ENCODE measurements around the gene BLMH. TPM values are rescaled to one million over a fixed set of nuclear protein-coding genes. Genes with fewer than 3 reads are reported as not detected.

The BLMH gene
- total RNA-seq, 2 donors from 2014 or later: 38.3 to 54.7 TPM

- H3K27ac Mint-ChIP-seq: no peak overlapping the region
- H3K9me3 Mint-ChIP-seq: no peaks in the 10 kb centered on the region
- no peak for DNase-seq (ENCODE audit: low spot score in 2 of 2)
Measured at GRCh38 chr17:30225919-30226553, 65.7 kb downstream of the BLMH start.

GRCh38 chr17:30225112-30225511 lies 66.6 kb downstream of the BLMH start:
- ATAC-seq (no peak), DNase-seq (ENCODE audit: low spot score in 2 of 2) (no peak)
- Mint-ChIP-seq H3K36me3 (no peaks in the 10 kb centered on the region), H3K9me3 (no peaks in the 10 kb centered on the region), H3K27ac (no peak overlapping the region)

More at GRCh38 chr17:30225919-30226553, 65.7 kb downstream of the BLMH start:
- ATAC-seq: no peak
- no peaks in the 10 kb centered on the region for H3K36me3 Mint-ChIP-seq

- no peak for DNase-seq (ENCODE audit: low spot score in 2 of 2)
- H3K27ac Mint-ChIP-seq: no peak overlapping the region
- ATAC-seq: no peak
- no peaks in the 10 kb centered on the region for H3K36me3 Mint-ChIP-seq
- H3K9me3 Mint-ChIP-seq: no peaks in the 10 kb centered on the region
Measured at GRCh38 chr17:30224419-30224960, 67.3 kb downstream of the BLMH start.

GRCh38 chr17:30222721-30223175 lies 69.0 kb downstream of the BLMH start:
- H3K27ac Mint-ChIP-seq: no peak overlapping the region
- H3K9me3 Mint-ChIP-seq: no peaks in the 10 kb centered on the region
- ATAC-seq: no peak
- DNase-seq (ENCODE audit: low spot score in 2 of 2): no peak
- no peaks in the 10 kb centered on the region for H3K36me3 Mint-ChIP-seq

- H3K36me3 Mint-ChIP-seq: no peaks in the 10 kb centered on the region
- H3K27ac Mint-ChIP-seq: no peak overlapping the region
- no peaks in the 10 kb centered on the region for H3K9me3 Mint-ChIP-seq
- DNase-seq (ENCODE audit: low spot score in 2 of 2): no peak
- ATAC-seq: no peak
Measured at GRCh38 chr17:30222251-30222650, 69.5 kb downstream of the BLMH start.

GRCh38 chr17:30221346-30221745 lies 70.4 kb downstream of the BLMH start:
- no peak overlapping the region for H3K27ac Mint-ChIP-seq

GRCh38 chr17:30220414-30220813 lies 71.3 kb downstream of the BLMH start:
- DNase-seq (ENCODE audit: low spot score in 2 of 2): no peak
- H3K36me3 Mint-ChIP-seq: no peaks in the 10 kb centered on the region
- no peak for ATAC-seq
- H3K9me3 Mint-ChIP-seq: no peaks in the 10 kb centered on the region
- no peak overlapping the region for H3K27ac Mint-ChIP-seq

More at GRCh38 chr17:30221346-30221745, 70.4 kb downstream of the BLMH start:
- no peak for ATAC-seq
- Mint-ChIP-seq H3K9me3 (no peaks in the 10 kb centered on the region), H3K36me3 (no peaks in the 10 kb centered on the region)
- DNase-seq (ENCODE audit: low spot score in 2 of 2): no peak

- H3K9me3 Mint-ChIP-seq: no peaks in the 10 kb centered on the region
- H3K27ac Mint-ChIP-seq: no peak overlapping the region
- ATAC-seq: no peak
- no peak for DNase-seq (ENCODE audit: low spot score in 2 of 2)
- H3K36me3 Mint-ChIP-seq: no peaks in the 10 kb centered on the region
Measured at GRCh38 chr17:30219833-30220232, 71.9 kb downstream of the BLMH start.

GRCh38 chr17:30219315-30219714 lies 72.4 kb downstream of the BLMH start:
- no peaks in the 10 kb centered on the region for H3K36me3 Mint-ChIP-seq
- ATAC-seq: no peak
- no peaks in the 10 kb centered on the region for H3K9me3 Mint-ChIP-seq

GRCh38 chr17:30218799-30219198 lies 72.9 kb downstream of the BLMH start:
- ATAC-seq: peak in 1 of 2 donors; percentile 74
- no peak overlapping the region for H3K27ac Mint-ChIP-seq
- DNase-seq (ENCODE audit: low spot score in 2 of 2): no peak
- H3K36me3 Mint-ChIP-seq: no peaks in the 10 kb centered on the region
- no peaks in the 10 kb centered on the region for H3K9me3 Mint-ChIP-seq

More at GRCh38 chr17:30219315-30219714, 72.4 kb downstream of the BLMH start:
- no peak for DNase-seq (ENCODE audit: low spot score in 2 of 2)
- H3K27ac Mint-ChIP-seq: no peak overlapping the region

GRCh38 chr17:30217746-30218245 lies 73.9 kb downstream of the BLMH start:
- no peaks in the 10 kb centered on the region for H3K36me3 Mint-ChIP-seq
- ATAC-seq: no peak
- H3K9me3 Mint-ChIP-seq: no peaks in the 10 kb centered on the region

GRCh38 chr17:30217054-30217453 lies 74.7 kb downstream of the BLMH start:
- no peaks in the 10 kb centered on the region for H3K9me3 Mint-ChIP-seq
- no peaks in the 10 kb centered on the region for H3K36me3 Mint-ChIP-seq
- ATAC-seq (no peak), DNase-seq (ENCODE audit: low spot score in 2 of 2) (no peak)
- no peak overlapping the region for H3K27ac Mint-ChIP-seq

More at GRCh38 chr17:30217746-30218245, 73.9 kb downstream of the BLMH start:
- no peak overlapping the region for H3K27ac Mint-ChIP-seq
- no peak for DNase-seq (ENCODE audit: low spot score in 2 of 2)

GRCh38 chr17:30212750-30213149 lies 79.0 kb downstream of the BLMH start:
- Mint-ChIP-seq H3K9me3 (no peaks in the 10 kb centered on the region), H3K27ac (no peak overlapping the region), H3K36me3 (no peaks in the 10 kb centered on the region)
- ATAC-seq (no peak), DNase-seq (ENCODE audit: low spot score in 2 of 2) (no peak)

- DNase-seq (ENCODE audit: low spot score in 2 of 2) (no peak), ATAC-seq (no peak)
- H3K36me3 Mint-ChIP-seq: no peaks in the 10 kb centered on the region
- H3K9me3 Mint-ChIP-seq: no peaks in the 10 kb centered on the region
- no peak overlapping the region for H3K27ac Mint-ChIP-seq
Measured at GRCh38 chr17:30211371-30211770, 80.4 kb downstream of the BLMH start.

GRCh38 chr17:30210901-30211300 lies 80.8 kb downstream of the BLMH start:
- H3K27ac Mint-ChIP-seq: no peak overlapping the region
- no peaks in the 10 kb centered on the region for H3K36me3 Mint-ChIP-seq
- DNase-seq (ENCODE audit: low spot score in 2 of 2) (no peak), ATAC-seq (no peak)
- no peaks in the 10 kb centered on the region for H3K9me3 Mint-ChIP-seq

- no peaks in the 10 kb centered on the region for H3K36me3 Mint-ChIP-seq
- no peak overlapping the region for H3K27ac Mint-ChIP-seq
- no peaks in the 10 kb centered on the region for H3K9me3 Mint-ChIP-seq
- DNase-seq (ENCODE audit: low spot score in 2 of 2) (no peak), ATAC-seq (no peak)
Measured at GRCh38 chr17:30210366-30210765, 81.4 kb downstream of the BLMH start.

- no peak overlapping the region for H3K27ac Mint-ChIP-seq
- ATAC-seq (no peak), DNase-seq (ENCODE audit: low spot score in 2 of 2) (no peak)
- no peaks in the 10 kb centered on the region for H3K9me3 Mint-ChIP-seq
- no peaks in the 10 kb centered on the region for H3K36me3 Mint-ChIP-seq
Measured at GRCh38 chr17:30209930-30210329, 81.8 kb downstream of the BLMH start.

- no peak for ATAC-seq
- no peak overlapping the region for H3K27ac Mint-ChIP-seq
- H3K36me3 Mint-ChIP-seq: no peaks in the 10 kb centered on the region
- H3K9me3 Mint-ChIP-seq: no peaks in the 10 kb centered on the region
- DNase-seq (ENCODE audit: low spot score in 2 of 2): no peak
Measured at GRCh38 chr17:30208214-30208613, 83.5 kb downstream of the BLMH start.
